ENCODE data around the gene GNAQ.
A peak's percentile ranks its signal among the peaks of the same experiment; 100 is the strongest.

GNAQ gene

GRCh38 chr9:78003730-78004129, 27.9 kb downstream of the GNAQ start:
- no peak for FAIRE-seq

GRCh38 chr9:78001946-78002731, 29.5 kb downstream of the GNAQ start:
- no peak for FAIRE-seq
- no peak for DNase-seq (ENCODE audit: low spot score)

More at GRCh38 chr9:78003730-78004129, 27.9 kb downstream of the GNAQ start:
- DNase-seq (ENCODE audit: low spot score): no peak

- FAIRE-seq: no peak
- no peak for DNase-seq (ENCODE audit: low spot score)
These were observed 31.4 kb downstream of the GNAQ start for GRCh38 chr9:78000221-78000620.

GRCh38 chr9:77999231-77999631, 32.4 kb downstream of the GNAQ start:
- DNase-seq (ENCODE audit: low spot score): no peak
- no peak for FAIRE-seq

GRCh38 chr9:77997611-77998284, 33.9 kb downstream of the GNAQ start:
- FAIRE-seq: no peak
- no peak for DNase-seq (ENCODE audit: low spot score)

- no peak for FAIRE-seq
- no peak for DNase-seq (ENCODE audit: low spot score)
These were observed 34.9 kb downstream of the GNAQ start for GRCh38 chr9:77996696-77997095.

GRCh38 chr9:77991191-77991590, 40.4 kb downstream of the GNAQ start:
- no peak for DNase-seq (ENCODE audit: low spot score)
- FAIRE-seq: no peak

- DNase-seq (ENCODE audit: low spot score) (no peak), FAIRE-seq (no peak)
These were observed 41.7 kb downstream of the GNAQ start for GRCh38 chr9:77989909-77990308.

- no peak for FAIRE-seq
These were observed 42.2 kb downstream of the GNAQ start for GRCh38 chr9:77989458-77989857.

GRCh38 chr9:77988630-77989029, 43.0 kb downstream of the GNAQ start:
- FAIRE-seq (no peak), DNase-seq (ENCODE audit: low spot score) (no peak)

More at GRCh38 chr9:77989458-77989857, 42.2 kb downstream of the GNAQ start:
- DNase-seq (ENCODE audit: low spot score): no peak

- no peak for FAIRE-seq
These were observed 43.6 kb downstream of the GNAQ start for GRCh38 chr9:77987880-77988525.

GRCh38 chr9:77987081-77987656, 44.4 kb downstream of the GNAQ start:
- DNase-seq (ENCODE audit: low spot score) (no peak), FAIRE-seq (no peak)

More at GRCh38 chr9:77987880-77988525, 43.6 kb downstream of the GNAQ start:
- DNase-seq (ENCODE audit: low spot score): no peak

GRCh38 chr9:77985996-77986395, 45.6 kb downstream of the GNAQ start:
- FAIRE-seq: no peak
- no peak for DNase-seq (ENCODE audit: low spot score)

GRCh38 chr9:77983320-77983662, 48.3 kb downstream of the GNAQ start:
- DNase-seq (ENCODE audit: low spot score) (no peak), FAIRE-seq (no peak)

GRCh38 chr9:77982581-77983319, 48.9 kb downstream of the GNAQ start:
- no peak for DNase-seq (ENCODE audit: low spot score)

GRCh38 chr9:77981907-77982306, 49.7 kb downstream of the GNAQ start:
- DNase-seq (ENCODE audit: low spot score): no peak
- FAIRE-seq: no peak

More at GRCh38 chr9:77982581-77983319, 48.9 kb downstream of the GNAQ start:
- no peak for FAIRE-seq

- DNase-seq (ENCODE audit: low spot score) (no peak), FAIRE-seq (no peak)
These were observed 50.3 kb downstream of the GNAQ start for GRCh38 chr9:77981332-77981731.

- no peak for DNase-seq (ENCODE audit: low spot score)
- FAIRE-seq: no peak
These were observed 51.0 kb downstream of the GNAQ start for GRCh38 chr9:77980622-77981021.

- FAIRE-seq (no peak), DNase-seq (ENCODE audit: low spot score) (no peak)
These were observed 53.4 kb downstream of the GNAQ start for GRCh38 chr9:77978086-77978781.

- FAIRE-seq: no peak
- peak; percentile 7 for DNase-seq (ENCODE audit: low spot score)
These were observed 54.4 kb downstream of the GNAQ start for GRCh38 chr9:77977210-77977611.

- FAIRE-seq: no peak
- DNase-seq (ENCODE audit: low spot score): no peak
These were observed 55.8 kb downstream of the GNAQ start for GRCh38 chr9:77975806-77976205.

All from urothelium cell line (cell line).